Glomerular endothelial cell (primary cell): ENCODE results near the gene PDCD10. TPM values are rescaled to one million over a fixed set of nuclear protein-coding genes. Genes with fewer than 3 reads are reported as not detected.

Source experiments
- DNase-seq: peaks from one replicate; pipeline ENCODE4 v3.0.0-alpha.2; 2011; ENCODE audit warnings: low read depth, low spot score; ENCODE audit errors: extremely low read depth
- total RNA-seq: library from RNA; depleted of rRNA; stranded (reverse); fragments of >200 nt; gene quantifications from 2 replicates; pipeline ENCODE4 v1.2.3, GENCODE V29; 2015

Gene PDCD10
- total RNA-seq: 65.2 and 75.2 TPM in 2 replicates

GRCh38 chr3:167734498-167735232 is at the start of gene PDCD10:
Gene PDCD10 (minus strand): TSS chr3:167734892. CDS start chr3:167720157, 14,735 bp downstream.
- peak; percentile 87 for DNase-seq

- no peak for DNase-seq
Measured at GRCh38 chr3:167783781-167784180, 49.1 kb upstream of the PDCD10 start.

GRCh38 chr3:167780214-167780883 is 45.7 kb upstream of the PDCD10 start:
- DNase-seq: no peak

GRCh38 chr3:167777356-167777755 is 42.7 kb upstream of the PDCD10 start:
- DNase-seq: no peak

GRCh38 chr3:167776066-167776685 is 41.5 kb upstream of the PDCD10 start:
- no peak for DNase-seq

GRCh38 chr3:167773584-167773983 is 38.9 kb upstream of the PDCD10 start:
- no peak for DNase-seq

GRCh38 chr3:167772992-167773391 is 38.3 kb upstream of the PDCD10 start:
- no peak for DNase-seq

GRCh38 chr3:167762296-167762695 is 27.6 kb upstream of the PDCD10 start:
- DNase-seq: no peak

- DNase-seq: no peak
Measured at GRCh38 chr3:167761302-167761701, 26.6 kb upstream of the PDCD10 start.

- no peak for DNase-seq
Measured at GRCh38 chr3:167754049-167754448, 19.4 kb upstream of the PDCD10 start.

GRCh38 chr3:167750272-167750971 is 15.7 kb upstream of the PDCD10 start:
- no peak for DNase-seq

GRCh38 chr3:167749728-167750127 is 15.0 kb upstream of the PDCD10 start:
- no peak for DNase-seq

- DNase-seq: no peak
Measured at GRCh38 chr3:167749209-167749608, 14.5 kb upstream of the PDCD10 start.

GRCh38 chr3:167743799-167744198 is 9.1 kb upstream of the PDCD10 start:
- no peak for DNase-seq

- no peak for DNase-seq
Measured at GRCh38 chr3:167742338-167742737, 7.6 kb upstream of the PDCD10 start.

- DNase-seq: no peak
Measured at GRCh38 chr3:167740961-167741587, 6.4 kb upstream of the PDCD10 start.

- DNase-seq: no peak
Measured at GRCh38 chr3:167739190-167739810, 4.6 kb upstream of the PDCD10 start.

- DNase-seq: no peak
Measured at GRCh38 chr3:167738037-167738436, 3.3 kb upstream of the PDCD10 start.

- DNase-seq: no peak
Measured at GRCh38 chr3:167736997-167737396, 2.3 kb upstream of the PDCD10 start.

GRCh38 chr3:167736264-167736787 is 1.6 kb upstream of the PDCD10 start:
- no peak for DNase-seq
